Osteoblast (primary cell): ENCODE data around the gene ADGRL3. TPM values are rescaled to one million over a fixed set of nuclear protein-coding genes. Genes with fewer than 3 reads are reported as not detected.

Experiments used
- DNase-seq: peaks from one replicate; pipeline ENCODE4 v3.0.0; 2011; ENCODE audit warnings: low spot score, mixed read lengths; ENCODE audit not compliant: insufficient read length; ENCODE audit errors: missing footprints
- H2AFZ ChIP-seq: 2 replicates; pipeline ENCODE4 v1.6.0; 2011; ENCODE audit warnings: mild to moderate bottlenecking, low read length
- H3K27ac ChIP-seq: 2 replicates; pipeline ENCODE4 v1.5.1; 2011; ENCODE audit warnings: mild to moderate bottlenecking, low read depth, low read length, moderate library complexity
- H3K27me3 ChIP-seq: 2 replicates; pipeline ENCODE4 v1.6.0; 2012; ENCODE audit warnings: mild to moderate bottlenecking, control low read depth, inconsistent platforms, low read length, moderate library complexity; ENCODE audit not compliant: insufficient read depth
- H3K36me3 ChIP-seq: 2 replicates; pipeline ENCODE4 v1.5.1; 2011; ENCODE audit warnings: mild to moderate bottlenecking, low read length, control low read depth, moderate library complexity; ENCODE audit not compliant: insufficient read depth
- H3K4me1 ChIP-seq: 2 replicates; pipeline ENCODE4 v1.5.1; 2011; ENCODE audit warnings: mild to moderate bottlenecking, low read length, control low read depth, moderate library complexity; ENCODE audit not compliant: insufficient read depth
- H3K4me2 ChIP-seq: 2 replicates; pipeline ENCODE4 v1.6.0; 2011; ENCODE audit warnings: mild to moderate bottlenecking, low read length; ENCODE audit not compliant: insufficient read depth
- H3K4me3 ChIP-seq: fragments of 200-600 bp; sonication (generic); 3 replicates; pipeline ENCODE4 v1.5.1; 2012; ENCODE audit warnings: mild to moderate bottlenecking, low read length, inconsistent platforms; ENCODE audit not compliant: insufficient read depth
- H3K79me2 ChIP-seq: 2 replicates; pipeline ENCODE4 v1.6.0; 2012; ENCODE audit warnings: mild to moderate bottlenecking, low read length, control low read depth, inconsistent platforms; ENCODE audit not compliant: insufficient read depth
- H3K9me3 ChIP-seq: 2 replicates; pipeline ENCODE4 v1.5.1; 2011; ENCODE audit warnings: low read depth, low read length, control low read depth
- H4K20me1 ChIP-seq: 2 replicates; pipeline ENCODE4 v1.6.0; 2012; ENCODE audit warnings: mild to moderate bottlenecking, low read length, control low read depth; ENCODE audit not compliant: insufficient read depth
- total RNA-seq: library from RNA; depleted of rRNA; stranded (reverse); fragments of >200 nt; gene quantifications from 2 replicates; pipeline ENCODE4 v1.2.3, GENCODE V29; 2012
- TF ChIP-seq, protein P1 (sequence below): IDR thresholded peaks from 2 replicates; pipeline ENCODE4 v1.5.1; 2011; ENCODE audit warnings: mild to moderate bottlenecking, low read depth, low read length, moderate library complexity; ENCODE audit errors: extremely low read depth

The ADGRL3 gene
- total RNA-seq, 1 donor: not detected

DNA sequence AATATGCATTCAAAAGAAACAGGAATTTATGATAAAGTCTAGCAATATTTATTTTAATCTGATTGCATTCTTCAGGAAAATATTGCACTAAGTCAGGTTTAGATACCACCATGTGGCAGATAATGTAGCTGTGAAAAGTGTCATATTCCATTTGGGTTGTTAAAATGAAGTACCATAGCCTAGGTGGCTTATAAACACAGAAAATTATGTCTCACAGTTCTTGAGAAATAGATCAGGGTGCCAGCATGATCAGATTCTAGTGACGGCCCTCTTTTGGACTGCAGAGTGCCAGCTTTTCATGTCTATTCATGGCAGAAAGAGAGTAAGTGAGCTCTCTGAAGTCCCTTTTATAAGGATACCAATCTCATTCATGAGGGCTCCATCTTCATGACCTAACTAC lies 5.6 kb upstream of the ADGRL3 start:
- Histone ChIP-seq H3K9me3 (no peaks in the 10 kb centered on the region), H3K4me1 (no peaks in the 10 kb centered on the region), H3K27ac (no peak overlapping the region), H3K4me2 (no peak overlapping the region), H3K36me3 (no peaks in the 10 kb centered on the region), H4K20me1 (no peaks in the 10 kb centered on the region), H3K4me3 (no peak overlapping the region), H3K79me2 (no peaks in the 10 kb centered on the region), H3K27me3 (no peaks in the 10 kb centered on the region), H2AFZ (no peak overlapping the region)
- TF ChIP-seq, protein P1, sequence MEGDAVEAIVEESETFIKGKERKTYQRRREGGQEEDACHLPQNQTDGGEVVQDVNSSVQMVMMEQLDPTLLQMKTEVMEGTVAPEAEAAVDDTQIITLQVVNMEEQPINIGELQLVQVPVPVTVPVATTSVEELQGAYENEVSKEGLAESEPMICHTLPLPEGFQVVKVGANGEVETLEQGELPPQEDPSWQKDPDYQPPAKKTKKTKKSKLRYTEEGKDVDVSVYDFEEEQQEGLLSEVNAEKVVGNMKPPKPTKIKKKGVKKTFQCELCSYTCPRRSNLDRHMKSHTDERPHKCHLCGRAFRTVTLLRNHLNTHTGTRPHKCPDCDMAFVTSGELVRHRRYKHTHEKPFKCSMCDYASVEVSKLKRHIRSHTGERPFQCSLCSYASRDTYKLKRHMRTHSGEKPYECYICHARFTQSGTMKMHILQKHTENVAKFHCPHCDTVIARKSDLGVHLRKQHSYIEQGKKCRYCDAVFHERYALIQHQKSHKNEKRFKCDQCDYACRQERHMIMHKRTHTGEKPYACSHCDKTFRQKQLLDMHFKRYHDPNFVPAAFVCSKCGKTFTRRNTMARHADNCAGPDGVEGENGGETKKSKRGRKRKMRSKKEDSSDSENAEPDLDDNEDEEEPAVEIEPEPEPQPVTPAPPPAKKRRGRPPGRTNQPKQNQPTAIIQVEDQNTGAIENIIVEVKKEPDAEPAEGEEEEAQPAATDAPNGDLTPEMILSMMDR: no peak
- no peak for DNase-seq

DNA sequence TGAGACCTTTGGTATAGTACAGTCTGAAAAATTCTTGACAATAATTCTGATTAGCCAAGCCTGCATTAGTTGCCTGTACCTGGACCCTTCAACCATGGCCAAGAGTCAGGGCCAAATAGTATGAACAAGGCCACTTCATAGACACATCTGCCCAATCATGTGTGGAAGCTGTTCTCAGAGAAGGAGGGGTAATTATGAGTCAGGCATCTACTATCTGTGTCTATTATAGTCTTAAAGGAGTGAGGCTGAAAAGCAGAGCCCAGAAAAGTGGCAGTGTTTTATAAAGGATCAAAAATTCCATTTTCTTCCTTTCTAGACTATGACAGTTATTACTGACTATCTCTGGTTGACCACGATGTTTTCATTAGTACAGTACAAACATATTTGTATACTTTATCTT lies 5.0 kb upstream of the ADGRL3 start:
- no peak overlapping the region for H2AFZ ChIP-seq
- H3K4me2 ChIP-seq: no peak overlapping the region
- no peaks in the 10 kb centered on the region for H3K79me2 ChIP-seq
- TF ChIP-seq, protein P1: no peak
- no peak overlapping the region for H3K4me3 ChIP-seq
- H3K9me3 ChIP-seq: no peaks in the 10 kb centered on the region
- H3K36me3 ChIP-seq: no peaks in the 10 kb centered on the region
- H3K27me3 ChIP-seq: no peaks in the 10 kb centered on the region
- no peak for DNase-seq
- H3K27ac ChIP-seq: no peak overlapping the region
- no peaks in the 10 kb centered on the region for H3K4me1 ChIP-seq
- H4K20me1 ChIP-seq: no peaks in the 10 kb centered on the region

DNA sequence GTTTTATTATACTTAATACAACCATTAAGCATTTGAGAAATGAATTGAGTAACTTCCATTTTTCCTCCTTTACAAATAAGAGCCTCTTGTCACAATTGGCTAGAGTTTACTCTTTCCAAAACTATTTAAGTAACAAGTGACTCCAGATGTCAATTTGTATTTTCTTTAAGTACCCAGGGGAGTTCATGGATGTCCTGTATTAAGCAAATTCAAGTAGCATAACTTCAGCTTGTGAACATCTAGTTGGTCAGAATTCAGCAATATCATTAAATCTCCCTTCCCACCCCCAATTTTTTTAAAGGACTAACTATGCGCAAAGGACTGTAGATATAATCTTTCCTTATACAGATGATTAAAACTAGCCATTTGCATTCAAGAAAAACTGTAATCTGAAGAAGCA lies 1.4 kb upstream of the ADGRL3 start:
- Histone ChIP-seq H3K9me3 (no peaks in the 10 kb centered on the region), H3K79me2 (no peaks in the 10 kb centered on the region), H3K4me1 (no peaks in the 10 kb centered on the region), H3K4me3 (no peak overlapping the region), H2AFZ (no peak overlapping the region), H3K27me3 (peaks cover 23% of the 10 kb centered on the region), H3K27ac (no peak overlapping the region), H3K36me3 (no peaks in the 10 kb centered on the region), H4K20me1 (no peaks in the 10 kb centered on the region), H3K4me2 (no peak overlapping the region)
- TF ChIP-seq, protein P1: no peak
- DNase-seq: no peak

DNA sequence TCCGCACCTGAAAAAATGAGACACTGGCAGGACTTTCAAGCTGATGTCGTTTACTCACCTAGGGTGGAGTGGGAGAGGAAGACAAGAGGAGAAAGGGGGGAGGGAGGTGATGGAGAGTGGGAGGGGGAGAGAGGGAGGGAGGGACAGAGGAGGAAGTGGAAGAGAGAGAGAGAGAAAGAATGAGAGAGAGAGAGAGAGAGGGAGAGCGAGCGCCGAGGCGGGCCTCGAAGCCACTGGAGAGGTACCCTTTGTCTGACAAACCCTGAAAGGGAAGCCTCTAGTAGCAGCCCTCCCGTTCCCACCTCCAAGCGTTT lies 296 bp upstream of the ADGRL3 start:
- Histone ChIP-seq H3K79me2 (no peaks in the 10 kb centered on the region), H3K9me3 (no peaks in the 10 kb centered on the region), H3K36me3 (no peaks in the 10 kb centered on the region), H3K4me3 (no peak overlapping the region), H3K4me2 (no peak overlapping the region), H2AFZ (no peak overlapping the region), H4K20me1 (no peaks in the 10 kb centered on the region), H3K27ac (no peak overlapping the region), H3K27me3 (peaks cover 23% of the 10 kb centered on the region), H3K4me1 (no peaks in the 10 kb centered on the region)
- TF ChIP-seq, protein P1: no peak
- DNase-seq: no peak
